ENCODE results near the gene APC2.

Gene APC2

DNA sequence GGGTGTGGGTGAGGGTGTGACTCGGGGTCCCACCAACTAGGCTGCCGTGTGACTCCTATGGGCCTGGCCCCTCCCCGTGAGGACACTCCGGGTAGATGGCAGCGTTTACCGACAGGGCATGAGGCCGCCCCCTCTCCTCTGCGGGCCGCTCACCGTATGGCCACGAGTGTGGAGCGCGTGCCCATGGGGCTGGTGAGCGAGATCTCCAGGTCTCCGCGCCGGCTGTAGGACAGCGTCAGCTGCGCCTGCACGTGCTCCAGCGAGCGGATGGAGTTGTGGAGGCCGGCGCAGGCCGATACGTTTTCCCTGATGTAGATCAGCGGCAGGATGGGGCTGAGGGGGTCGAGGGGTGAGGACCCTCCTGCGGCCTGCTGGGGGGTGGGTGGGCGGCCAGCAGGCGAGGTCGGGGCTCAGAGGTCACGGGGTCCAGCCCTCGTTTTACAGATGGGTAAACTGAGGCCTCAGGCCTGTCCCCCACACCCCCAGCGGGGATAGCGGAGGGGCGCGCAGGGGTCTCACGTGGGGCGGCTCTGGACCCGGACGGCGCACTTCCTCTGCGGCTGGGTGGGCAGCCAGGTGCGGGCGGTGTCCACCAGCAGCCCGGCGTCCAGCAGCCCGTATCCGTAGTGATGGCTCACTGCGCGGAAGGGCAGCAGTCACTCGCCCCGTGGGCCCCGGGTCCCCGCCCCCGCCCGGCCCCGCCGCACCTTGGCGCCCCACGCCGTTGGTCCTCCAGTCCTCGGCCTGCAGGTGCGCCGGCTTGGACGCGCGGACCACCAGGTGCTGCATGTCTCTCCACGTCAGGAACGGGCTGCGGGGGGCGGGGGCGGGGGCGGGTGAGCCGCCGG is 33.4 kb downstream of the APC2 start:
- no peaks in the 10 kb centered on the region for H3K9me3 Mint-ChIP-seq (ENCODE audit: low read depth)
- H3K27me3 Mint-ChIP-seq = no peaks in the 10 kb centered on the region
- H3K27ac Mint-ChIP-seq = no peak overlapping the region
- no peak overlapping the region for H3K4me3 Mint-ChIP-seq
- peaks cover 4% of the 10 kb centered on the region for H3K4me1 Mint-ChIP-seq (ENCODE audit: low read depth)
- H3K36me3 Mint-ChIP-seq = no peaks in the 10 kb centered on the region

DNA sequence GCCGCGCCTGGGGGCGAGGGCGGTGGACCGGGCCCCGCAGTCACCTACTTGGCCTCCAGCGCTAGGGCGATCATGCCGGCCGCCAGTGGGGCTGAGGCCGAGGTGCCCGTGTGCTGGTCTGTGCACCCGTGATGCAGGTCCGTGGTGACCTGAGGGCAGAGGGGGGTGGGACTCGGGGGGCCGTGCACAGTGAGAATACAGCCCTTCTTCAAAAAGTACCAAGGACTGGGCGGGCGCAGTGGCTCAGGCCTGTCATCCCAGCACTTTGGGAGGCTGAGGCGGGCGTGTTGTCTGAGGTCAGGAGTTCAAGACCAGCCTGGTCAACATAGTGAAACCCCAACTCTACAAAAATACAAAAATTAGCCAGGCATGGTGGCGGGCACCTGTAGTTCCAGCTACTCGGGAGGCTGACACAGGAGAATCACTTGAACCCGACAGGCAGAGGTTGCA is 34.1 kb downstream of the APC2 start:
- Mint-ChIP-seq H3K27me3 (no peaks in the 10 kb centered on the region), H3K36me3 (no peaks in the 10 kb centered on the region), H3K9me3 (ENCODE audit: low read depth) (no peaks in the 10 kb centered on the region), H3K4me3 (no peak overlapping the region), H3K4me1 (ENCODE audit: low read depth) (peaks cover 3% of the 10 kb centered on the region), H3K27ac (no peak overlapping the region)

DNA sequence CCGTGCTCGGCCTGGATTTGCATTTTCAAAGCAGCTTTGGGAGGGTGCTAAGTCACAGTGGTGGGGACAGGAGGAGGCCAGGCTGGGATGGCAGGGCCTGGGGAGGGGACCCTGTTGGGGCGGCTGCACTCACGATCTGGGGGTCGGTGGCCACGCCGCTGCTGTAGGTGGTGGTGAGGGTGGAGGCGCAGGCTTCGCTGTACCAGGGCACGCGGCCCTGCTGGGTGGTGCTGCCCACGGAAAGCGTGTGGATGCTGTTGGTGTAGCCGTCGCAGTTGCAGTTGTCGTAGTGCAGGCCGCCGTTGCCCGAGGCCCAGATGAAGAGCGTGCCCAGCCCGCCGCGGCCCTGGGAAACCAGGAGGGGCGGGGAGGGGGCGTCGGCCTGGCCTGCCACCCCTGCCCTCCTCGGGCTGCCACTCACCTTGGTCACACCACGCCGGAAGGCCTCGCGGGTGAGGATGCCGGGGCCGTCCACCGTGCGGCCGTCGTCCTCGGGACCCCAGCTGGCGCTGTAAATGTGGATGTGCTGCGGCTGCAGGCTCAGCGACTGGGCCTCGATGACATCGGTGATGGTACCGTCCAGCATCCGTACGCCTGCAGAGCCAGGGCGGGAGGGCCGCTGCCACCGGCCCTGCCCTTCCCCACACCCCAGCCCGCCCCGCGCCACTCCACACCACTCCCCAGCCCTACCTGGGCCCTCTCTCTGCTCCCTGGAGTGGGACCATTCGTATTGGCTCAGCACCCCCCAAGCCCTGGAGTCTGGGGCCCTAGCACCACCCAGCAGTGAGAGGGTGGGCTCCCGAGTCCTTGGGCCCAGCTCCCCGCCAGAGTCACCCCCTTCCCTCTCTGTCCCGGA is 37.0 kb downstream of the APC2 start:
- Mint-ChIP-seq H3K27ac (no peak overlapping the region), H3K4me3 (no peak overlapping the region), H3K4me1 (ENCODE audit: low read depth) (peaks cover 12% of the 10 kb centered on the region), H3K9me3 (ENCODE audit: low read depth) (no peaks in the 10 kb centered on the region), H3K36me3 (no peaks in the 10 kb centered on the region), H3K27me3 (no peaks in the 10 kb centered on the region)

DNA sequence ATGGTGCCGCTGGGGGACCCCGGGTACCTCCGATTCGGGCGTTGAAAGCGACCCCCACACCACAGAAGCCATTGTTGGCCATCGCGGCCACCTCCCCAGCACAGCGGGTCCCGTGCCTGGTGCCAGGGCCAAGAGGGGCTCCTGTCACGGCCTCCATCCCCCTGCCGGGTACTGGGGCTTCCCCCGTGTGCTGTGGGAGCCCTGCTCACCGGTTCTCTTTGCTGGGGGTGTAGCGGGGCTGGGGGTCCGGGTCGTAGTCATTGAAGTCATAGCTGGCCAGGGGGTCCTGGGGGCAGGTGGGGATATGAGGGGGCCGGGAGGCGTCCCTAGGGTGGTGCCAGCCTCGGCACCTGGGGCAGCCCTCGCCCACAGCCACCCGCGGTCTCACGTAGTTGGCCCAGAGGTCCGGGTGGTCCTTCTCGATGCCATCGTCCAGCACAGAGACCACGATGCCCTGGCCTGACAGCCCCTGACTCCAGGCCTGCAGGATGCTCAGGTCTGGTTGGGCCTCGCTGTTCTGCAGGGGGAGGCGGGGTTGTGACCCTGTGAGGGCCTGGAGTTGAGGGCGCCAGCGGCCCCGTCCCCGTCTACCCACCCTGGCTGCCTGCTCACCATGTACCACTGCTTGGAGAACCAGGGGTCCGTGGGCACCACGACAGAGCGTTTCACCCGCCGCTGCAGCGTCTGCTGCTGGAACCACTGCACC is 37.8 kb downstream of the APC2 start:
- no peak overlapping the region for H3K4me3 Mint-ChIP-seq
- no peak overlapping the region for H3K27ac Mint-ChIP-seq
- no peaks in the 10 kb centered on the region for H3K9me3 Mint-ChIP-seq (ENCODE audit: low read depth)
- peaks cover 12% of the 10 kb centered on the region for H3K4me1 Mint-ChIP-seq (ENCODE audit: low read depth)
- no peaks in the 10 kb centered on the region for H3K36me3 Mint-ChIP-seq
- no peaks in the 10 kb centered on the region for H3K27me3 Mint-ChIP-seq

DNA sequence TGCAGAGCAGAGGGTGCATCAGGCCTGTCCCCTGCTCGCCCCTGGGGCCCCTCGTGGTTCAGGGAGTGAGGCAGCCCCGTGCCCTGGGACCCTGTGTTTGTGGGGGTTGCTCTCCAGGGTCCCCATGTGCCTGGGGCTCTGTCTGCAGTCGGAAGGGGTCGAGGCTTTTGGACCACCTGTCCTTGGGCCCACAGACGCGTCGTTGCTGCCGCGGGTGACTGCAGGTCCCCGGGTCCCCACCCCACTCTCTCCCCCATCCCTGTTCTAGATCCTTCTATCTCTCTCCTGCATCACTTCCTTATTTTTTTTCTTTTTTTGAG is 38.3 kb downstream of the APC2 start:
- H3K27ac Mint-ChIP-seq = no peak overlapping the region
- no peaks in the 10 kb centered on the region for H3K27me3 Mint-ChIP-seq
- peaks cover 12% of the 10 kb centered on the region for H3K4me1 Mint-ChIP-seq (ENCODE audit: low read depth)
- no peak overlapping the region for H3K4me3 Mint-ChIP-seq
- H3K9me3 Mint-ChIP-seq (ENCODE audit: low read depth) = no peaks in the 10 kb centered on the region
- no peaks in the 10 kb centered on the region for H3K36me3 Mint-ChIP-seq

DNA sequence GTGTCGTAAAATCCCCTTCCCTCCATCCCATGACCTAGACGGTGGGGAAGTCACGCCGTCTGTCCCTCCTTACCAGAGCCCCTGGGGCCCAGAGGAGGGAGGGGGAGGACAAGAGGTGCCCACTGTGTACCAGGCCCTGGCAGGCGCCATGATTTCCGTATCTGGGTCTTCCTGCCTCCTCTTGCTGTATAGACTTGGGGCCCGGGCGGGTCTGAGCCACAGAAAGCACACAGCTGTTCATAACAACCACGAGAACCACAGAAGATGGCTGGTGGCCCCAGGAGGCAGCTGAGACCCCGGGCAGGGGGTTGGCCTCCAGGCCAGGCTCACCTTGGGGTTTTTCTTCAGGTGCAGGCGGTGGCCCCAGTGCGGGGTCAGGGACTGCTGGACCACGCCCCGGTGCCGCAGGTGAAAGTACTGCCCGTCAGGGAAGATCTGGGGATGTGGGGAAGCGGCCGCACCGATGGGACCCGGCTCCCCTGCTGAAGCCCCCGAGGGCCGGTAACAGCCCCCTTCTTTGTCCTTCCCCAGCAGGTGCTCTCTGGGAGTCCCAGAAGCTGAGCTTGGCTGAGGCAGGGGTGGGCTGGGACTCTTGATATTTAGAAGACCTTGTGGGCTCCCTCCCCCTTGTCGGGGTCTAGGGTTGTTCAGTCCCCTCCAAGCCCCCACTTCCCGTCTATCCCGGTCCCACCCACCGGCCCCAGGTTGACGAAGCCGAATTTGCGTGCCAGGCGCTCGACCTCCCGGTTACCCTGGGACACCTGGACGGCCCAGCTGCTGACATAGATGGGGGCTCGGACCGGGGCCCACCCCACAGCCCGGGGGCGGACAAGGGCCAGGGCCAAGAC is 39.8 kb downstream of the APC2 start:
- no peak overlapping the region for H3K27ac Mint-ChIP-seq

DNA sequence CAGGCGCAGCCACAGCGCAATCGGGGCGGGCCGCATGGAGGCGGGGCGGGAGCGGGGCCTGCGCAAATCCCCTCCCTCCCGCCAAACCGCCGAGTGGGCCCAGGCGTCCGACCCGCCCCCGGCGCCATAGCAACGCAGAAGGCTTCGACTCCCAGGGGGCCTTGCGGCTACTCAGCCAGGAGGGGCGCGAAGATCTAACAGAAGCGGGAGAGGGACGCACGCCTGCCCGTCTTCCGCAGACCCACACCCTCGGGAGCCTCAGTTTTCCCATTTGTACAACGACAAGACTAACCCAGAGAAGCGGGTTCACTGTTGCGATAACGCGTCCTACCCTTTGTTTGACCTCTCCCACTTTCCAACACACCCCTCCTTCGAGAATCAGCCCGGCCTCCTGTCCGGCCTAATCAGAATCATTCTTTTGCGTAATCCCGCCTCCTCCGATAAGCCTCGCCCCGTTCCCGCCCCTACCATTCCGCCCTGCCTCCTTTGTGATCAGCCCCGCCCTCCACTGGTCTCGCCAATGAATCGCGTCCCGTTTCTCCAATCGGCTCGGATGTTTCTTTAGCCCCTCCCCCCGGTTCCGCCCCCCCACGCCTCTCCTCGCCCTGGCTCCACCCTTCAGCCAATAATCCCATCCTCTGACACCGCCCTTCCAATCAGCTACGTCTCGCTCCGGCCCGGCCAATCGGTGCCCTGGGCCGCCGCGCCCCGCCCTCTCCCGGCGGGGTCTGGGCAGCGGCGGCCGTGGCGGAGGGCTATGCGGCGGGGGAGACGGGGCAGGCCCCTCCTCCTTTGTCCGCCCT is 40.6 kb downstream of the APC2 start, which contains the start of gene PCSK4:
TSS of gene PCSK4 (minus strand) at position 40 of the 803 bp plus-strand sequence. CDS start at position 36, 4 bp downstream.
- Mint-ChIP-seq H3K27ac (peak within 1 kb of the TSS; percentile 91), H3K36me3 (no peaks in the 10 kb centered on the region), H3K4me3 (peak within 1 kb of the TSS; percentile 91), H3K27me3 (no peaks in the 10 kb centered on the region), H3K4me1 (ENCODE audit: low read depth) (peaks cover 12% of the 10 kb centered on the region), H3K9me3 (ENCODE audit: low read depth) (no peaks in the 10 kb centered on the region)

More for the DNA sequence above, 39.8 kb downstream of the APC2 start:
- no peaks in the 10 kb centered on the region for H3K9me3 Mint-ChIP-seq (ENCODE audit: low read depth)
- peaks cover 12% of the 10 kb centered on the region for H3K4me1 Mint-ChIP-seq (ENCODE audit: low read depth)
- H3K27me3 Mint-ChIP-seq = no peaks in the 10 kb centered on the region
- H3K4me3 Mint-ChIP-seq = peak overlapping the region; percentile 42
- H3K36me3 Mint-ChIP-seq = no peaks in the 10 kb centered on the region

DNA sequence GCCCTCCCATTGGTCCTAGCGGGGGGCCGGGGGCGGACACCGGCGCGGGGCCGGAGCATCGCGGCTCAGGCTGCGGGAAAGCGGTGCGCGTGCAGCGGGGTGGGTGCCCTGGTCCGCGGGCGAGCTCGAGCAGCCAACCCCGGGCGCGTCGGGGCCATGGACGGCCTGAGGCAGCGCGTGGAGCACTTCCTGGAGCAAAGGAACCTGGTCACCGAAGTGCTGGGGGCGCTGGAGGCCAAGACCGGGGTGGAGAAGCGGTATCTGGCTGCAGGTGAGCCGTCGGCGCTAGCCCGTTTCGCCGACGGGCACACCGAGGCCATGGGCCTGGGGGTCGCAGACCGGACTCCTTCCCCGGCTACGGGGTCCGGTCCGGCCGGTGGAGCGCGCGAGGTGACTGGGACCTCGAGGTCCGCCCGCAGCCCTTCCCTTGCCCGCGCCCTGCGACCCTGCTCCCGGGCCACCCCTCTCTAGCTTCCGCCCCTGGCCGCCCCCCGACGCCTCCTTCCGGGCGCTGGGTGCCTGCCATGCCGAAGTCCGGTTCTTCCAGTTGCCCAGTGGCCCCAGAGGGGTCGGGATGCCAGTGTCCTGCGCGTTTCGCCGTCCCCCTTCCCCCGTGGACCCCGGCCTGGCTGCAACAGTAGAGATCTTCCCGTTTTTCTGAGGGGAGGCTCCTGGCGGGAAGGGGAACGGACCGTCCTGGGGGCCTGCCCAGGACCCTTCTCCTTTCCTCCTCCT is 41.4 kb downstream of the APC2 start, which contains the start of gene REEP6:
TSS of gene REEP6 (plus strand) at position 68 of the 735 bp plus-strand sequence. CDS start at position 157, 89 bp downstream.
- Mint-ChIP-seq H3K9me3 (ENCODE audit: low read depth) (no peaks in the 10 kb centered on the region), H3K36me3 (no peaks in the 10 kb centered on the region), H3K27ac (peak within 1 kb of the TSS; percentile 91), H3K4me1 (ENCODE audit: low read depth) (peaks cover 12% of the 10 kb centered on the region), H3K27me3 (no peaks in the 10 kb centered on the region), H3K4me3 (peak within 1 kb of the TSS; percentile 91)

DNA sequence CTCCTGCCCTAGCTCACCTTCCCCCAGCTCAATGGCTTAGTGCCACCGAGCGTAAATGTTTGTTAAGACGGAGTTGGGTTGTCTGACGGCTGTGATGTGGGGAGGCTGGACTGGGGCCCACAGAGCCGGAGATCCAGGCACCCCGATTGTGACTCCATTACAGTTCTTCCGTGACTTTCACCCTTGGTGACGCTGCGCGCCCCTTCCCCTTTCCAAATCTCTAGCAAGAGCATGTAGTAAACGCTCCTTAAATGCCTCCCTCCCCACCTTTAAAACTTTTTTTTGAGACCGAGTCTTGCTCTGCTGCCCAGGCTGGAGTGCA is 41.9 kb downstream of the APC2 start:
- Mint-ChIP-seq H3K36me3 (no peaks in the 10 kb centered on the region), H3K4me1 (ENCODE audit: low read depth) (peaks cover 12% of the 10 kb centered on the region), H3K9me3 (ENCODE audit: low read depth) (no peaks in the 10 kb centered on the region), H3K27me3 (no peaks in the 10 kb centered on the region), H3K4me3 (peak overlapping the region; percentile 82), H3K27ac (no peak overlapping the region)

DNA sequence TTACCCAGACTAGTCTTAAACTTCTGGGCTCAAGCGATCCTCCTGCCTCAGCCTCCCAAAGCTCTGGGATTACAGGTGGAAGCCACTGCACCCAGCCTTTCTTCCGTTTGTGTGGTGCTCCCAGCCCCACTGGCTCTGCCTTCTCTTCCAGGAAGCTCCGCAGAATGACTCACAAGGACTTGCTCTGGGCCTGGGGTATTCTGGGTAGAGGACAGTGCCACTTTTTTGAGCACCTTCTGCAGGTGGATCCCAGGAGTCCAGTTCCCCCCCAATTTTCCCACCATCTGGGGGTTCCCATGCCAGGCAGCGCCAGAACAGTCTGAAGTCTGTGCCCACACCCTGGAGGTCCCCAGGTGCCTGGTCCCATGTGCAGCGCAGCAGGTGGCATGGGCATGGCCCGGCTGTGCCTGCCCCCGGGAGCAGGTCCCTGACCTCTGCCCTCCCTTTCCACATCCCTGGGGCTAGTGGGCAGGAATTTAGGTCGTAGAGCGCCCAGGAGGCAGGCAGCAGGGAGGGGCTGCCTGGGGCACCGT is 42.6 kb downstream of the APC2 start:
- peaks cover 12% of the 10 kb centered on the region for H3K4me1 Mint-ChIP-seq (ENCODE audit: low read depth)
- H3K9me3 Mint-ChIP-seq (ENCODE audit: low read depth) = no peaks in the 10 kb centered on the region
- H3K27me3 Mint-ChIP-seq = no peaks in the 10 kb centered on the region
- no peaks in the 10 kb centered on the region for H3K36me3 Mint-ChIP-seq
- no peak overlapping the region for H3K4me3 Mint-ChIP-seq
- H3K27ac Mint-ChIP-seq = no peak overlapping the region

DNA sequence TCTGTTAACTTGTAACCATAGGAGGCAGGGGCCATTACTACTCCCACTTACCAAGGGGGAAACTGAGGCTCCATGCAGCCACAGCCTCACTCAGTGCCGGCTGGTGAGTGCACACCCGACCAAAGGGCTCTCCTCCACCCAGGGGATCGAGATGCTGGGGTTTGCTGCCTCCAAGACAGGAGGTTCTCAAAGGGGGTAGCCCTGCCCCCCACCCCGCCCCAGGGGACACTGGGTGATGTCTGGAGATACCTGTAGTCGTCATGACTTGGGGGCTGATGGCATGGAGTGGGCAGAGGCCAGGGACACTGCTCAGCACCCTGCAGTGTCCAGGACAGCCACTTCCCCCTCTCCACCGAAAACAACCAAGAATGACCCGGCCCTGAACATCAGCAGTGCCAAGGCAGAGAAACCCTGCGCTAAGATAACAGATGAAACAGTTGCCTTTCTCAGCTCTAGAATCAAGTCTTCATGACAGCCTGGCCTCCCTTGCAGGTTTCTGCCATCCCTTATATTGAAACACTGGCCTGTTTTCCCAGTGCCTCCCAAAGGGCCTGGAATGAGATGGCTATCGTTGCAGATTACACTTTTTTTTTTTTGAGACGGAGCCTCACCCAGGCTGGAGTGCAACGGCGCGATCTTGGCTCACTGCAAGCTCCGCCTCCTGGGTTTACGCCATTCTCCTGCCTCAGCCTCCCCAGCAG is 44.3 kb downstream of the APC2 start:
- H3K27me3 Mint-ChIP-seq = no peaks in the 10 kb centered on the region
- H3K4me3 Mint-ChIP-seq = no peak overlapping the region
- H3K36me3 Mint-ChIP-seq = no peaks in the 10 kb centered on the region
- no peak overlapping the region for H3K27ac Mint-ChIP-seq
- no peaks in the 10 kb centered on the region for H3K9me3 Mint-ChIP-seq (ENCODE audit: low read depth)
- H3K4me1 Mint-ChIP-seq (ENCODE audit: low read depth) = peaks cover 11% of the 10 kb centered on the region

DNA sequence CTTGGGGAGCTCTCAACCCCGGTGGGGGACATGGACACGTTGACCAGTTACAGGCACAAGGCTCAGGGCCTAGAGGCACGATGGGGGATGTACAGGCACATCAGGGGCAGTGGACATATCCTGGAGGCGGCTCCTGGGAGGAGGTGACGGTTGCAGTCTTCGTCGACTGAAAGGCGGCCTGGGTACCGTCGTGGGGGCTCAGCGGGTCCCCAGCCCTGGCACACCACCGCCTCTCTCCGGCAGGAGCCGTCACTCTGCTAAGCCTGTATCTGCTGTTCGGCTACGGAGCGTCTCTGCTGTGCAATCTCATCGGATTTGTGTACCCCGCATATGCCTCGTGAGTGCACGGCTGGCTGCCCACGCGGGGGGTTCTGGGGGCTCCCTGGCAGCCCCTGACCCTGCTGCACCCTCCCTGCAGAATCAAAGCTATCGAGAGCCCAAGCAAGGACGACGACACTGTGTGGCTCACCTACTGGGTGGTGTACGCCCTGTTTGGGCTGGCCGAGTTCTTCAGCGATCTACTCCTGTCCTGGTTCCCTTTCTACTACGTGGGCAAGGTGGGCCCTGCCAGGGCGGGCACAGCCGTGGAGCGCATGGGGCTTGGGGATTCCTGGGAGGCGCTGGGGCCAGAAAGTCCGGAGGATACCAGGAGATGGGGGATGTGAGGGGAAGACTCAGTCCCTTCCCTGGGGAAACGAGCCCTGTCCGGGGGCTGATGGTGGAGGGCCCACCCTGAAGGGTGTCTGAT is 45.3 kb downstream of the APC2 start:
- Mint-ChIP-seq H3K4me3 (no peak overlapping the region), H3K9me3 (ENCODE audit: low read depth) (no peaks in the 10 kb centered on the region), H3K27me3 (no peaks in the 10 kb centered on the region), H3K27ac (no peak overlapping the region), H3K4me1 (ENCODE audit: low read depth) (peaks cover 8% of the 10 kb centered on the region), H3K36me3 (no peaks in the 10 kb centered on the region)

Measured in activated naive CD8-positive, alpha-beta T cell (primary cell).